Measurements from ENCODE around the gene FOXP4. TPM values are rescaled to one million over a fixed set of nuclear protein-coding genes. Genes with fewer than 3 reads are reported as not detected.

FOXP4 gene
- total RNA-seq, 4 donors from 2014 or later: 2.4 to 15.1 (median 4.9) TPM

DNA sequence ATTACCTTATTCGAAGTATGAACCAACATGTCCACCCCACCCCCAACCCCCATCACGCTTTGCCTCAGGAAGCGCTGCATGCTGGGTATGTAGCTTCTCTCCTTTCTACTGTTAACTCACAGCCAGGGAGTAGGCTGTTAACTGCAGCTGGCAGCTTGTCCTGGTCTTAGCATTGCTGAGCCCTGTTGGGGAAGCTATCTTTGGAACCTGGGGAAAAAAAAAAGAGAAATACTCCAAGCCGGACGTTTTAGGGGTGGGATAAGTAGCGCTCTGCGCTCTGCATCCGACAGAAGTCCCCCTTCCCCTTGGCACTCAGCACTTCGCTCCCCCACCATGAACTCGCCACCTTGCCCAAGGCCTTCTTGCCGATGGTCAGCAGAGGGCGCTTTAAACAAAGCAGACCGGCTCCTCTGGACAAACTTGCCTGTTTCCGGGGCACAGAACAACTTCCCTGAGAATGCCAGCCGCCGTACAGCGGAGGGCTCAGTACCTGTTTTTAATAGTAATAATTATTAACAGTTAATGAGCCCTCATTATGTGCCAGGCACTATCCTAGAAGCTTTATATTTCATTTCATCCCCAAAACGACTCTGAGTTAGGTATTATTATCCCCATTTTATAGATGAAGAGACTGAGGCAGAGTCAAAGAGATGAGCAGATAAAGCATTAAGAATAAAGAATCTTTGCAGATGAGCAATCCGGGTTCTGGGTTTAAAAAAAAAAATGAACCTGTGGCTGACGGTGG, 56.9 kb downstream of the FOXP4 start:
- TF ChIP-seq, protein P1, sequence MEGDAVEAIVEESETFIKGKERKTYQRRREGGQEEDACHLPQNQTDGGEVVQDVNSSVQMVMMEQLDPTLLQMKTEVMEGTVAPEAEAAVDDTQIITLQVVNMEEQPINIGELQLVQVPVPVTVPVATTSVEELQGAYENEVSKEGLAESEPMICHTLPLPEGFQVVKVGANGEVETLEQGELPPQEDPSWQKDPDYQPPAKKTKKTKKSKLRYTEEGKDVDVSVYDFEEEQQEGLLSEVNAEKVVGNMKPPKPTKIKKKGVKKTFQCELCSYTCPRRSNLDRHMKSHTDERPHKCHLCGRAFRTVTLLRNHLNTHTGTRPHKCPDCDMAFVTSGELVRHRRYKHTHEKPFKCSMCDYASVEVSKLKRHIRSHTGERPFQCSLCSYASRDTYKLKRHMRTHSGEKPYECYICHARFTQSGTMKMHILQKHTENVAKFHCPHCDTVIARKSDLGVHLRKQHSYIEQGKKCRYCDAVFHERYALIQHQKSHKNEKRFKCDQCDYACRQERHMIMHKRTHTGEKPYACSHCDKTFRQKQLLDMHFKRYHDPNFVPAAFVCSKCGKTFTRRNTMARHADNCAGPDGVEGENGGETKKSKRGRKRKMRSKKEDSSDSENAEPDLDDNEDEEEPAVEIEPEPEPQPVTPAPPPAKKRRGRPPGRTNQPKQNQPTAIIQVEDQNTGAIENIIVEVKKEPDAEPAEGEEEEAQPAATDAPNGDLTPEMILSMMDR (IDR thresholded peaks at IDR 0.05; ENCODE audit: low read depth): no peak

DNA sequence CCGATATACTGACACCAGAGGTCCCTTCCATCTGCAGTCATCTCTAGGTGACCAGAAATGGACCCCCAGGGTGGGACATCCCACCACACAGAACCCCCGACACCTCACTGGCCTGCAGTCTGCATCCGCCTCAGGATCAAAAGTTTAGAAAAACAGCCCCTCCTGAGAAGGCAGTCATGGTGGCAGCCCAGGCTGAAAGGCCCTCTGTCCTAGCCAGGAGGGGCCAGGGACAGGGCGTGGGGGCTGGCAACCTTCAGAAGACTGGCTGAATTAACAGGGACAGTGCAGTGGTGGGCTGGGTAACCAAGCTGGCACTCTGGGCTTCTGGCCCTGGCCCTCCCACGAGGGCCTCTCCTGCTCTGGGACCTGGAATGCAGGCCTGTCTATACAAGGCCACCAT, 57.8 kb downstream of the FOXP4 start:
- TF ChIP-seq, protein P1 (IDR thresholded peaks at IDR 0.05; ENCODE audit: low read depth): no peak

DNA sequence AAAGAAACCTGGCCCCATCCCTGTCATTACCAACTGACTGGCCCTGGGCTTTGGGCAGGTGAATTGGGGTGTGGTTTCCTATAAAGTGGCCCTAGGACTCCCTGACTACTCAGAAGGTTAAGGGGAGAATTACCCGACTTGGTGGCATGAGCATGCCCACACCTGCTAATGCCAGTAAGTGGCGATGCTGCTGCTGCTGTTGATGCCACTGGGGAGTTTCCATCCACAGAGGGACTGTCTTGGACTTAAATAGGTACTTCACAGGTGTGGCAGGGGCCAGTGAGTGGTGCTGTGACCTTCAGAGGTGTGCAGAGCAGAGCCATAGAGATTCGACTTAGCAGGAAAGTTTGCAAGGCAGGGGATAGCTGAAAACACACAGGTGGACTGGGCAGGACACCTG, 59.5 kb downstream of the FOXP4 start:
- TF ChIP-seq, protein P1 (IDR thresholded peaks at IDR 0.05; ENCODE audit: low read depth): no peak

DNA sequence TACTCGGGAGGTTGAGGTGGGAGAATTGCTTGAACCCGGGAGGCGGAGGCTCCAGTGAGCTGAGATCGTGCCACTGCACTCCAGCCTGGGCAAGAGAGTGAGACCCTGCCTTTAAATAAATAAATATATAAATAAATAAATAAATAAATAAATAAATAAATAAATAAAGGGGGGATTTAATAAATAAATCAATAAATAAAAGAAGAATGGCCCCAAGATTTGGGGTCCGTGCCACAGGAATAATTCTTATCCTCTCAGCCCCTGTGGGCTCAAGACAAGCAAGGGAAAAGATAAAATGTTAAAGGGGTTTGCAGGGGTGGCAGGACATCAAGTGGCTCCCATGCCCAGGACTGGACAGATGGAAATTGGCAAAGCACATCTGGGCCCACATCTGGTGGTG, 60.9 kb downstream of the FOXP4 start:
- TF ChIP-seq, protein P1 (IDR thresholded peaks at IDR 0.05; ENCODE audit: low read depth): no peak

DNA sequence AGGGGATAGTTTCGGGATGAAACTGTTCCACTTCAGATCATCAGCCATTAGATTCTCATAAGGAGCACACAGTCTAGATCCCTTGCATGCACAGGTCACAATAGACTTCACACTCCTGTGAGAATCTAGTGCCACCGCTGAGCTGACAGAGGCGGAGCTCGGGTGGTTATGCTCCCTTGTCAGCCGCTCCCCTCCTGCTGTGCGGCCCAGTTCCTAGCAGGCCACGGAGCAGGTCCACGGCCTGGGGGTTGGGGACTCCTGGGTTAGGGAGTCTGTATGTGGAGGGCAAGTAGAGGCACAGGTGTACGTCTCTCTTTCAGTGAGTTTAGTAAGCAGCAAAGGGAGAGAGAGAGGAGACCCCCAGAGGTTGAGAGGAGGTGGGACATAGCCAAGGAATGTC, 61.6 kb downstream of the FOXP4 start:
- TF ChIP-seq, protein P1 (IDR thresholded peaks at IDR 0.05; ENCODE audit: low read depth): no peak

DNA sequence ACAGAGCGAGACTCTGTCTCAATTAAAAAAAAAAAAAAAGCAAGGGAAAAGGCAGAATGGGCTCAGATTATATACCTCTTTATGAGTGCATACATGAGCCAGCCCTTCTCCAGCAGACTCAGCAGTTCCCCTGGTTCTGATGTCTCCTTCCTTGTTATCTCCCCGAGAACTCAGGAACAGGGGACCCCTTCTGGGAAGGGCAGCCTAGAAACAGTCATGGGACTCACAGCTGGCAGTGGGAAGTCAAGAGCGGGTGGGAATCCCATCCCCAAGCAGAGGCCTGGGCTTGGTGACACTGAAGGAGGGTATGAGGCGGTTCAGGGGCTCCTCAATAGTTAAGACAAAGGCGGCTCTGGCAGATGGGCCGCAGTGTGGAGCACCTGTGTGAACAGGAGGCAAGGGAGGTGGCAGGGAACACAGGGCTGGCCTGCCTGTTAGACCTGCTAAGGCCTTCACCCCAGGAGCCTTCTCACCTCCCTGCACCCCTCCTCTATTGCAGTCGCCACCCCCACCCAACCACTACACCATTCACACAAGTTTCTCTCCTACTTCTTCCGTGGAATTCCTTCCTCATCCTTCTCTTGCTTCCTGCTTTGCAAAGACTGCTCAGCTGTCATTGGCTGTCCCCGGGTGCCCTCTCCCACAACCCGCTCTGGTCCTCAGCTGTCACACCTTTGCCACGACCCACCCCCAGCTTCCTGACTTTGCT, 62.4 kb downstream of the FOXP4 start:
- TF ChIP-seq, protein P1 (IDR thresholded peaks at IDR 0.05; ENCODE audit: low read depth): no peak

DNA sequence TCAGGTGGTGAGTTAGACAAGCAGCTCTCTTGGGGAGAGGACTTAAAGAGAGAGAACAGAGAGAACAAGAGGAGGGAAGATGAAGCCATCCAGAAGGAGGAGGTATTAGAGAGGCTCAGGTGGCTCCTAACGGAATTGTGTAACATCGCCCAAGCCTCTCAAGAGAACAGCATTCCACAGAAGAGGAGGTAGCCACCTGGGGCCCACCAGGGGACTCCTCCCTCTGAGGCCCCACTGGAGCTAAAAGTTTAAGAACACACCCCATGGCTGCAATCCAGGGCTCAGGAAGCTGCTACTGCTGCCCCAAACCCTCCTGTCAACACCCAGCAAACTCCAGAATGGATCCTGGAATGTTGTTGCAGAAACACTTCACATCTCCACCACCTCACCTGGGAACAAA, 68.5 kb downstream of the FOXP4 start:
- TF ChIP-seq, protein P1 (IDR thresholded peaks at IDR 0.05; ENCODE audit: low read depth): no peak

Data from subcutaneous adipose tissue (tissue), 4 donors.